ENCODE results near the gene C3orf85.

DNA sequence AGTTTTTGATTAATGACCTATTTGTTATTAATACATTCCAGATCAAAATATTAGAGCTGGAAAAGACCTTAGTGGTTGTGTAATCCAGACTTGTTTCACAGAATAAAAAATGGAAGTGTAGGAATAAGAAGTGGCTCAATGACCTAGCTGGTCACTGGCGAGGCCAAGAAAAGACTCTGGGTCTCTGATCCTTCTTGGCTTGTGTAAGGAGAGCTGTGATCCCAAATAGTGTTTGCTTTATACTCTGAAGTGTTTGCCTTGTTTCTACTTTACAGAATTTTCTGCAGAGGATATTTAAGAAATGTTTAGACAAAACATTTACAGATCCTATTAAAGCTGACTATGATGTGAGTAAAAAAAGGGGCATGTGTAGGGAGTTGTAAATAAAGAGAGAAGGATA is 7.1 kb downstream of the C3orf85 start:
- TF ChIP-seq, protein P1, sequence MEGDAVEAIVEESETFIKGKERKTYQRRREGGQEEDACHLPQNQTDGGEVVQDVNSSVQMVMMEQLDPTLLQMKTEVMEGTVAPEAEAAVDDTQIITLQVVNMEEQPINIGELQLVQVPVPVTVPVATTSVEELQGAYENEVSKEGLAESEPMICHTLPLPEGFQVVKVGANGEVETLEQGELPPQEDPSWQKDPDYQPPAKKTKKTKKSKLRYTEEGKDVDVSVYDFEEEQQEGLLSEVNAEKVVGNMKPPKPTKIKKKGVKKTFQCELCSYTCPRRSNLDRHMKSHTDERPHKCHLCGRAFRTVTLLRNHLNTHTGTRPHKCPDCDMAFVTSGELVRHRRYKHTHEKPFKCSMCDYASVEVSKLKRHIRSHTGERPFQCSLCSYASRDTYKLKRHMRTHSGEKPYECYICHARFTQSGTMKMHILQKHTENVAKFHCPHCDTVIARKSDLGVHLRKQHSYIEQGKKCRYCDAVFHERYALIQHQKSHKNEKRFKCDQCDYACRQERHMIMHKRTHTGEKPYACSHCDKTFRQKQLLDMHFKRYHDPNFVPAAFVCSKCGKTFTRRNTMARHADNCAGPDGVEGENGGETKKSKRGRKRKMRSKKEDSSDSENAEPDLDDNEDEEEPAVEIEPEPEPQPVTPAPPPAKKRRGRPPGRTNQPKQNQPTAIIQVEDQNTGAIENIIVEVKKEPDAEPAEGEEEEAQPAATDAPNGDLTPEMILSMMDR (IDR thresholded peaks at IDR 0.05), result no peak
- TF ChIP-seq POLR2A (IDR thresholded peaks at IDR 0.05), result no peak

Measured in uterus (tissue), 2 donors.